DND-41 (cell line): ENCODE data around the gene SMIM44.

Experiments used
- ATAC-seq: fragments of 200-7000 bp; cut with Tn5 transposase; 3 replicates; pipeline ENCODE4 v1.9.1; 2021; ENCODE audit warnings: low read depth; ENCODE audit not compliant: insufficient read depth
- DNase-seq: peaks from one replicate; pipeline ENCODE4 v3.0.0-alpha.2; 2020
- H2AFZ ChIP-seq: 2 replicates; pipeline ENCODE4 v1.6.0; 2012; ENCODE audit warnings: low read depth, low read length
- H3K27ac ChIP-seq: 2 replicates; pipeline ENCODE4 v1.5.1; 2012; ENCODE audit warnings: low read length, inconsistent platforms
- H3K27me3 ChIP-seq: fragments of 200-600 bp; sonication (generic); 2 replicates; pipeline ENCODE4 v1.6.0; 2012; ENCODE audit warnings: low read length, mild to moderate bottlenecking, inconsistent platforms; ENCODE audit not compliant: insufficient read depth, poor library complexity
- H3K36me3 ChIP-seq: 2 replicates; pipeline ENCODE4 v1.5.1; 2012; ENCODE audit warnings: low read length, inconsistent platforms; ENCODE audit not compliant: insufficient read depth
- H3K4me1 ChIP-seq: 2 replicates; pipeline ENCODE4 v1.5.1; 2012; ENCODE audit warnings: mild to moderate bottlenecking, low read length; ENCODE audit not compliant: insufficient read depth
- H3K4me2 ChIP-seq: 2 replicates; pipeline ENCODE4 v1.6.0; 2012; ENCODE audit warnings: mild to moderate bottlenecking, moderate library complexity, low read length, inconsistent platforms; ENCODE audit not compliant: insufficient read depth
- H3K4me3 ChIP-seq, 2 experiments: fragments of 200-600 bp in 1 of 2; shearing (Covaris generic) in 1 of 2; 2 replicates each; pipeline ENCODE4 v1.5.1; 2012 to 2016; ENCODE audit warnings: inconsistent platforms in 2 of 2, low read length in 2 of 2, mild to moderate bottlenecking in 2 of 2, low read depth in 1 of 2, moderate library complexity in 1 of 2
- H3K79me2 ChIP-seq: 2 replicates; pipeline ENCODE4 v1.6.0; 2012; ENCODE audit warnings: low read length, inconsistent platforms; ENCODE audit not compliant: insufficient read depth
- H3K9ac ChIP-seq: 2 replicates; pipeline ENCODE4 v1.6.0; 2012; ENCODE audit warnings: low read depth, mild to moderate bottlenecking, inconsistent platforms, low read length, moderate library complexity
- H3K9me3 ChIP-seq: 2 replicates; pipeline ENCODE4 v1.5.1; 2012; ENCODE audit warnings: low read length, moderate library complexity, mild to moderate bottlenecking, inconsistent platforms; ENCODE audit not compliant: insufficient read depth, severe bottlenecking
- H4K20me1 ChIP-seq: 2 replicates; pipeline ENCODE4 v1.6.0; 2012; ENCODE audit warnings: low read length; ENCODE audit not compliant: insufficient read depth
- CTCF ChIP-seq: IDR thresholded peaks from 2 replicates; pipeline ENCODE4 v1.5.1; 2012; ENCODE audit warnings: borderline replicate concordance, low read length, moderate library complexity, mild to moderate bottlenecking; ENCODE audit not compliant: poor library complexity, severe bottlenecking; ENCODE audit errors: extremely low read depth
- EZH2 ChIP-seq: IDR thresholded peaks from 3 replicates; pipeline ENCODE4 v1.6.1; 2012; ENCODE audit warnings: borderline replicate concordance, low read depth, mild to moderate bottlenecking, moderate library complexity, low read length, inconsistent platforms; ENCODE audit not compliant: severe bottlenecking

Gene SMIM44

GRCh38 chr19:3524904-3525451 is 41.7 kb upstream of the SMIM44 start:
- Histone ChIP-seq H3K36me3 (peaks cover 88% of the 10 kb centered on the region), H3K79me2 (peaks cover 39% of the 10 kb centered on the region), H3K9ac (no peak overlapping the region), H3K27ac (no peak overlapping the region), H3K4me3 (no peak overlapping the region), H4K20me1 (peaks cover 62% of the 10 kb centered on the region), H3K4me1 (no peaks in the 10 kb centered on the region), H3K27me3 (no peaks in the 10 kb centered on the region), H3K9me3 (no peaks in the 10 kb centered on the region), H2AFZ (no peak overlapping the region), H3K4me2 (no peak overlapping the region)
- DNase-seq (no peak), ATAC-seq (no peak)
- TF ChIP-seq CTCF (no peak), EZH2 (no peak)

GRCh38 chr19:3524078-3524842 is 41.0 kb upstream of the SMIM44 start:
- Histone ChIP-seq H3K9ac (no peak overlapping the region), H3K4me2 (no peak overlapping the region), H3K4me3 (no peak overlapping the region), H3K9me3 (no peaks in the 10 kb centered on the region), H3K79me2 (peaks cover 46% of the 10 kb centered on the region), H3K27me3 (no peaks in the 10 kb centered on the region), H3K36me3 (peaks cover 95% of the 10 kb centered on the region), H3K4me1 (no peaks in the 10 kb centered on the region), H2AFZ (no peak overlapping the region), H4K20me1 (peaks cover 69% of the 10 kb centered on the region), H3K27ac (no peak overlapping the region)
- no peak for TF ChIP-seq EZH2
- TF ChIP-seq CTCF = no peak
- ATAC-seq (no peak), DNase-seq (no peak)

- H3K4me1 ChIP-seq = no peaks in the 10 kb centered on the region
- no peak for TF ChIP-seq CTCF
- no peak for TF ChIP-seq EZH2
These were observed 40.3 kb upstream of the SMIM44 start for GRCh38 chr19:3523361-3524077.

More at GRCh38 chr19:3523361-3524077, 40.3 kb upstream of the SMIM44 start:
- no peak overlapping the region for H2AFZ ChIP-seq
- no peak overlapping the region for H3K4me3 ChIP-seq
- no peak overlapping the region for H3K27ac ChIP-seq
- H3K4me2 ChIP-seq = no peak overlapping the region
- no peak overlapping the region for H3K9ac ChIP-seq
- peaks cover 95% of the 10 kb centered on the region for H3K36me3 ChIP-seq
- ATAC-seq (no peak), DNase-seq (no peak)
- H3K79me2 ChIP-seq = peaks cover 54% of the 10 kb centered on the region
- H3K27me3 ChIP-seq = no peaks in the 10 kb centered on the region
- H4K20me1 ChIP-seq = peaks cover 76% of the 10 kb centered on the region
- no peaks in the 10 kb centered on the region for H3K9me3 ChIP-seq
